GM18873 (cell line): ENCODE measurements around the gene ZNF862.

ENCODE experiments used
- ATAC-seq: cut with Tn5 transposase; IDR thresholded peaks from one replicate; pipeline ENCODE4 v1.9.1; 2021; ENCODE audit warnings: mild to moderate bottlenecking, moderate library complexity, moderate number of reproducible peaks; ENCODE audit not compliant: unreplicated experiment, low FRiP score

ZNF862 gene

GRCh38 chr7:149863500-149863899 is 25.3 kb downstream of the ZNF862 start:
- ATAC-seq: no peak

- no peak for ATAC-seq
Observed at GRCh38 chr7:149864023-149864422, 25.8 kb downstream of the ZNF862 start.

- ATAC-seq: no peak
Observed at GRCh38 chr7:149864751-149865150, 26.6 kb downstream of the ZNF862 start.

- ATAC-seq: no peak
Observed at GRCh38 chr7:149865437-149865836, 27.3 kb downstream of the ZNF862 start.

GRCh38 chr7:149866139-149866778 is 28.1 kb downstream of the ZNF862 start:
- ATAC-seq: no peak

- ATAC-seq: no peak
Observed at GRCh38 chr7:149866779-149867447, 28.7 kb downstream of the ZNF862 start.

GRCh38 chr7:149867762-149868622 is 29.8 kb downstream of the ZNF862 start:
- ATAC-seq: no peak

GRCh38 chr7:149868623-149869290 is 30.6 kb downstream of the ZNF862 start:
- no peak for ATAC-seq

- ATAC-seq: no peak
Observed at GRCh38 chr7:149869291-149869650, 31.1 kb downstream of the ZNF862 start.

GRCh38 chr7:149869867-149870266 is 31.7 kb downstream of the ZNF862 start:
- ATAC-seq: no peak

- ATAC-seq: no peak
Observed at GRCh38 chr7:149870274-149870673, 32.1 kb downstream of the ZNF862 start.

- ATAC-seq: no peak
Observed at GRCh38 chr7:149870701-149871483, 32.7 kb downstream of the ZNF862 start.

- ATAC-seq: no peak
Observed at GRCh38 chr7:149871576-149871975, 33.4 kb downstream of the ZNF862 start.

GRCh38 chr7:149872419-149873073 is 34.4 kb downstream of the ZNF862 start:
- ATAC-seq: no peak

- peak; percentile 90 for ATAC-seq
Observed at GRCh38 chr7:149873074-149873969, 35.1 kb downstream of the ZNF862 start, which contains the start of gene ATP6V0E2. ATP6V0E2 (plus strand) TSS chr7:149873969; CDS start chr7:149874066, 97 bp downstream.

GRCh38 chr7:149873970-149874643 is 35.9 kb downstream of the ZNF862 start:
- peak; percentile 22 for ATAC-seq

- no peak for ATAC-seq
Observed at GRCh38 chr7:149874644-149875028, 36.5 kb downstream of the ZNF862 start.

- no peak for ATAC-seq
Observed at GRCh38 chr7:149875396-149875795, 37.2 kb downstream of the ZNF862 start.
